OCI-LY7 (cell line): ENCODE results near the gene NFATC2. TPM values are rescaled to one million over a fixed set of nuclear protein-coding genes. Genes with fewer than 3 reads are reported as not detected.

Experiments
- BruUV-seq: library from RNA; stranded (reverse); fragments of 400-500 nt; replicated peaks from 2 replicates; lab custom pipeline; 2021; lab: Mats Ljungman, UMichigan
- CTCF ChIA-PET: fragments of 300-600 bp; sonication (Branson Sonifier 250); formaldehyde crosslinking; loops from one replicate; lab custom pipeline; 2022; ENCODE audit warnings: antibody characterized with exemption; ENCODE audit not compliant: unreplicated experiment; lab: Charles Lee
- POLR2A ChIA-PET: fragments of 300-600 bp; sonication (Branson Sonifier 250); formaldehyde crosslinking; loops from one replicate; lab custom pipeline; 2022; ENCODE audit warnings: antibody characterized with exemption; lab: Charles Lee
- DNase-seq: peaks from one replicate; pipeline ENCODE4 v3.0.0-alpha.2; 2015; ENCODE audit warnings: low spot score
- H2AFZ ChIP-seq: fragments of 200-600 bp; sonication (generic), shearing (Covaris generic); 2 replicates; pipeline ENCODE4 v1.6.1; 2014; ENCODE audit warnings: mild to moderate bottlenecking, antibody characterized with exemption, low read length, moderate library complexity
- H3K27ac ChIP-seq: fragments of 200-600 bp; sonication (generic); 2 replicates; pipeline ENCODE4 v1.5.1; 2014; ENCODE audit warnings: mixed run types, low read depth, mild to moderate bottlenecking, moderate library complexity, low read length, inconsistent platforms; ENCODE audit not compliant: poor library complexity, severe bottlenecking
- H3K36me3 ChIP-seq: fragments of 200-600 bp; sonication (generic); 2 replicates; pipeline ENCODE4 v1.6.1; 2014; ENCODE audit warnings: mild to moderate bottlenecking, antibody characterized with exemption, low read length, moderate library complexity, mixed read lengths; ENCODE audit not compliant: insufficient read depth
- H3K4me1 ChIP-seq: fragments of 200-600 bp; sonication (generic); 2 replicates; pipeline ENCODE4 v1.5.1; 2014; ENCODE audit warnings: mild to moderate bottlenecking, low read length; ENCODE audit not compliant: insufficient read depth, poor library complexity, severe bottlenecking
- H3K4me2 ChIP-seq: fragments of 200-600 bp; sonication (generic); 2 replicates; pipeline ENCODE4 v1.6.1; 2014; ENCODE audit warnings: mild to moderate bottlenecking, low read length
- H3K4me3 ChIP-seq: fragments of 200-600 bp; sonication (generic); 2 replicates; pipeline ENCODE4 v1.5.1; 2014; ENCODE audit warnings: mild to moderate bottlenecking, low read depth, low read length; ENCODE audit not compliant: poor library complexity, severe bottlenecking
- H3K79me2 ChIP-seq: fragments of 200-600 bp; sonication (generic); 2 replicates; pipeline ENCODE4 v1.6.1; 2016; ENCODE audit warnings: low read depth, mild to moderate bottlenecking, low read length, moderate library complexity, mixed read lengths; ENCODE audit not compliant: insufficient read depth
- H3K9me2 ChIP-seq: fragments of 200-600 bp; sonication (generic); 2 replicates; pipeline ENCODE4 v1.6.1; 2016; ENCODE audit warnings: mild to moderate bottlenecking, low read length, mixed read lengths; ENCODE audit not compliant: insufficient read depth
- H3K9me3 ChIP-seq: fragments of 200-600 bp; sonication (generic); 2 replicates; pipeline ENCODE4 v1.6.1; 2014; ENCODE audit warnings: mild to moderate bottlenecking, mixed run types, low read length, mixed read lengths
- H4K20me1 ChIP-seq: fragments of 200-600 bp; sonication (generic); 2 replicates; pipeline ENCODE4 v1.6.1; 2014; ENCODE audit warnings: mild to moderate bottlenecking, antibody characterized with exemption, low read length, moderate library complexity, mixed read lengths; ENCODE audit not compliant: insufficient read depth
- EZH2phosphoT487 ChIP-seq: fragments of 200-600 bp; sonication (generic); IDR thresholded peaks from 2 replicates; pipeline ENCODE4 v1.6.1; 2018; ENCODE audit warnings: low read depth, borderline replicate concordance, mild to moderate bottlenecking, mixed run types, antibody characterized with exemption, low read length, moderate library complexity, mixed read lengths
- intact Hi-C: fragments of 100-400 bp; cut with micrococcal nuclease; formaldehyde crosslinking; loops from one replicate; pipeline ENCODE4 v1.10.0; 2022; ENCODE audit not compliant: unreplicated experiment
- total RNA-seq, 2 experiments: library from RNA; depleted of rRNA in 1 of 2; stranded (reverse); fragments of >200 nt in 1 of 2; shearing (Covaris generic) in 1 of 2; gene quantifications; 2 replicates each; pipeline ENCODE4 v1.2.3, GENCODE V29; 2014 to 2022
- TF ChIP-seq, protein P1 (sequence below): fragments of 200-600 bp; sonication (generic); conservative IDR thresholded peaks from 2 replicates; pipeline ENCODE4 v1.5.1; 2014; ENCODE audit warnings: mild to moderate bottlenecking, antibody characterized with exemption, low read length, moderate library complexity, mixed read lengths

Gene NFATC2
- total RNA-seq, 2 experiments from 2014 or later = 12.5 to 43.8 TPM

DNA sequence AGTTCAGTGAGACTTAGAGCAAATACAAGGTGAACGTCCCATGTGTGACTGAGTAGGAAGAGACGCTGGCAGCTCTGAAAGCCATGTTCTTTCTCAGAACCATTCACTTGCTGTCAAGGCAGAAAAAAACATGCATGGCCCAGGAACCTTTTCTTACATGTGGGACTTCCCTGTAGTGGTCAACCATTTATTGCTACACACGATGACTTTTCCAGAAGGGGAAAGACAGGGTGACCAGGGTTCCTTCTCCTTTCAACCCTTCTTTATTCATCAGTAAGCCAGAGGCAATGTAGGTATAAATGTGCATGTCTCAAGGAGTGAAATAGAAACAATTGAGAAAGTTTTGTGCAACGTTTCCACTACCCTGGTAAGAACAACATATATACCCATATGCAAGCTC lies 189.0 kb downstream of the NFATC2 start:
- intact Hi-C loops = no loop called here
- Histone ChIP-seq H3K9me2 (no peaks in the 10 kb centered on the region), H3K36me3 (no peaks in the 10 kb centered on the region), H2AFZ (no peak overlapping the region), H3K4me3 (no peak overlapping the region), H3K9me3 (no peaks in the 10 kb centered on the region), H3K4me1 (no peaks in the 10 kb centered on the region), H3K27ac (no peak overlapping the region), H3K4me2 (no peak overlapping the region), H4K20me1 (no peaks in the 10 kb centered on the region), H3K79me2 (no peaks in the 10 kb centered on the region)
- CTCF ChIA-PET = no interaction called here
- POLR2A ChIA-PET = interaction anchor here (0.7 kb wide), 1 partner anchor 14 kb away, joined by 3 read pairs; no protein-coding TSS in a partner anchor
- TF ChIP-seq, protein P1, sequence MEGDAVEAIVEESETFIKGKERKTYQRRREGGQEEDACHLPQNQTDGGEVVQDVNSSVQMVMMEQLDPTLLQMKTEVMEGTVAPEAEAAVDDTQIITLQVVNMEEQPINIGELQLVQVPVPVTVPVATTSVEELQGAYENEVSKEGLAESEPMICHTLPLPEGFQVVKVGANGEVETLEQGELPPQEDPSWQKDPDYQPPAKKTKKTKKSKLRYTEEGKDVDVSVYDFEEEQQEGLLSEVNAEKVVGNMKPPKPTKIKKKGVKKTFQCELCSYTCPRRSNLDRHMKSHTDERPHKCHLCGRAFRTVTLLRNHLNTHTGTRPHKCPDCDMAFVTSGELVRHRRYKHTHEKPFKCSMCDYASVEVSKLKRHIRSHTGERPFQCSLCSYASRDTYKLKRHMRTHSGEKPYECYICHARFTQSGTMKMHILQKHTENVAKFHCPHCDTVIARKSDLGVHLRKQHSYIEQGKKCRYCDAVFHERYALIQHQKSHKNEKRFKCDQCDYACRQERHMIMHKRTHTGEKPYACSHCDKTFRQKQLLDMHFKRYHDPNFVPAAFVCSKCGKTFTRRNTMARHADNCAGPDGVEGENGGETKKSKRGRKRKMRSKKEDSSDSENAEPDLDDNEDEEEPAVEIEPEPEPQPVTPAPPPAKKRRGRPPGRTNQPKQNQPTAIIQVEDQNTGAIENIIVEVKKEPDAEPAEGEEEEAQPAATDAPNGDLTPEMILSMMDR = no peak
- no peak for TF ChIP-seq EZH2phosphoT487
- DNase-seq = no peak
- BruUV-seq = no TSS peak

DNA sequence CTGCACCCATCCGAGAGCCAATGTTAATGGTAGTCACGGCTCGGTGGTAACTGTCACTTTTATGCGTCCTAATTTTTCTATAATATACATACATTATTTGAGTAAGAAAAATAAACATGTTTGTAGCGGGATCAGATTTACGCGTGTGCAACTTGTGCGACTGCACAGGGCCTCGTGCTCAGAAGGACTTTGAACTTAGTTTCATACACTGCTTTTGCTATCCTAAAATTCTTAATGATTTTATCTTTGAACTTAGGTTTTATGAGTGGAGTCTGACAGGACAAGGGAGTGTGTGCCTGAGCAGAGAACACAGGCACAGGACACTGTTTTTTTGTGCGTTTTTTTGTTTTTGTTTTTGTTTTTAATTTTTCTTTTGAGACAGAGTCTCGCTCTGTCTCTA lies 189.7 kb downstream of the NFATC2 start:
- no peak for TF ChIP-seq EZH2phosphoT487
- TF ChIP-seq, protein P1 = no peak
- Histone ChIP-seq H4K20me1 (no peaks in the 10 kb centered on the region), H3K79me2 (no peaks in the 10 kb centered on the region), H3K36me3 (no peaks in the 10 kb centered on the region), H2AFZ (no peak overlapping the region), H3K4me3 (no peak overlapping the region), H3K4me1 (no peaks in the 10 kb centered on the region), H3K27ac (no peak overlapping the region), H3K9me3 (no peaks in the 10 kb centered on the region), H3K9me2 (no peaks in the 10 kb centered on the region), H3K4me2 (no peak overlapping the region)
- DNase-seq = no peak
- no TSS peak for BruUV-seq
- intact Hi-C loops = no loop called here
- CTCF ChIA-PET = no interaction called here
- POLR2A ChIA-PET = interaction anchor here (0.7 kb wide), 1 partner anchor 15 kb away, joined by 3 read pairs; no protein-coding TSS in a partner anchor

DNA sequence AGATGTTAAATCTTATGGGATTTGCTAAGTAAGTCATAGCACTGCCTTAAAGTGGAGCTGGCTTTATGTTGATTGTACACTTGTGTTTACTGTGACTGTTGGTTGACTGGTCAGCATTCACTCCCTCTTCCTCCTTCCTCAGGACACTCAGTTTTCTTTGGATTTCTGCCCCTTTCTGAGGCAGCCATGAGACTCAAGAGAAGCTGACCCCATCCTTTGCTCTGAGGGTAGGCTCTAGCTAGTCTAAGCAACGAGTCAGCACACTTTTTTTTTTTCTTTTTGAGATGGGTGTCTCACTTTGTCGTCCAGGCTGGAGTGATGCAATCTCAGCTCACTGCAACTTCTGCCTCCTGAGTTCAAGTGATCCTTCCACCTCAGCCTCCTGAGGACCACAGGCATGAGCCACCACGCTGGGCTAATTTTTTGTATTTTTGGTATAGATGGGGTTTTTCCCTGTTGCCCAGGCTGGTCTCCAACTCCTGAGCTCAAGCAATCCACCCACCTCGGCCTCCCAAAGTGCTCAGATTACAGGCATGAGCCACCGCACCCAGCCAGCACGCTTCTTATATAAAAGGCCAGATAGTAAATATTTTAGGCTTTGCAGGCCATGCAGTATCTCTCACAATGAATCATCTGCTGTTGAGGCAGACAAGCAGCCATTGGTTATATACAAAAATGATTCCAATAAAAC lies 191.4 kb downstream of the NFATC2 start:
- Histone ChIP-seq H3K9me3 (no peaks in the 10 kb centered on the region), H2AFZ (no peak overlapping the region), H3K27ac (no peak overlapping the region), H3K4me1 (no peaks in the 10 kb centered on the region), H3K4me2 (no peak overlapping the region), H3K9me2 (no peaks in the 10 kb centered on the region), H4K20me1 (no peaks in the 10 kb centered on the region), H3K79me2 (no peaks in the 10 kb centered on the region), H3K4me3 (no peak overlapping the region), H3K36me3 (no peaks in the 10 kb centered on the region)
- intact Hi-C loops = no loop called here
- CTCF ChIA-PET = no interaction called here
- POLR2A ChIA-PET = no interaction called here
- no peak for TF ChIP-seq EZH2phosphoT487
- TF ChIP-seq, protein P1 = no peak
- no peak for DNase-seq
- no TSS peak for BruUV-seq
